Inflammatory macrophage treated with lipopolysaccharide for 1 hour (primary cell): ENCODE results near the gene DCTD.
A peak's percentile ranks its signal among the peaks of the same experiment; 100 is the strongest.
"Not testable (repeated sequence)": the region's sequence is repeated elsewhere in the genome, so short reads cannot be mapped to it uniquely, and the experiment has no call there.

ENCODE experiments used
- DNase-seq, 2 donors: peaks; one replicate each; pipeline ENCODE4 v3.0.0-alpha.2; 2020 to 2022

Gene DCTD

GRCh38 chr4:182920676-182921075 is 3.5 kb upstream of the DCTD start:
- DNase-seq: no peak

DNA sequence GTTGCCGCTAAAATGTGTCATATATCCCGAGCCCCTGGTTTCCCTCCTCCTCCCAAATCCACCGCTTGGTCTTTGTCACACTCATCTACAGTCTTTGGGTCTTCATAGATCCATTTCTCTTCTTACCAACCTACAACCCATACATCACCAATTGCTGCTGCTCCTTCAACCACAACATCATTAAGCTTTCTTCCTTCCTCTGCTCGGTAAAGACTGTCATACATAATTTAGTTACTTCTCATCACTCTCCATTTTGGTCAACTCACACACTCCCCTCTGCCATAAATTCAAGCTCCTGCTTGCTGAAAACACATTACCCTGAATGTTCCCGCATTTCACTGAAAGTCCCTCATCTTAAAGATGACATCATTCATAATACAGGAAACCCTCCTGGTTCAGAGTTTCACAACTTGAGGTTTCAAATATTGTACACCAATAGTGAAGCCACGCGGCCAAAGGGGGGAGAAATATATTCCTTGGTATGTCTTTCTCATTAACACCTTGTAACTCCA is 1.7 kb upstream of the DCTD start:
- DNase-seq: peak; percentile 30 to 48

DNA sequence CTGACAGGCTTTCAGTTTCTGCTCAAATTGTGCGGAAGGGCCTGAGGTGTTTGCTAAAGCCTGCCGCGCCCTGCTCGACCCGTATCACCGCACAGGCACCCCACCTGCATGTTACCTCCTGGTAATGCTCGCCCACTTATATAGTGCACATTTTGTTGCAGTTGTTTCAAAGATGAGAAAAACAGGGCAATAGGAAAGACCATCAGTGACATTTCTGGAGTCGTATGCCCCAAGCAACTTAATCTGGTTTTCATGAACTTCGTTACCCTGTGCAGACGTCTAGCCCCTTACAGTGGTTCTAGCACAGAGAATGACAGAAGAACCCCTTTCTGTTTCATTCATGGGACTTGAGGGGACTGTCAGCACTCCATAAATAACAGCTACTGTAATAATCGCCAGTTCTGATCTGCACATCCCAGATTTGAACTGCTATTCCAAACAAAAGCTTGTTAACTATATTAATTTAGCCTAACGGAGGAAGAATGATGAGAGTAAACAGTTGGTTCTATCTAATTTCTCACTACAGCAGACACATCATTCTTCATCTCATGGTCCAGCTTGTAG is 940 bp upstream of the DCTD start:
- DNase-seq: no peak

DNA sequence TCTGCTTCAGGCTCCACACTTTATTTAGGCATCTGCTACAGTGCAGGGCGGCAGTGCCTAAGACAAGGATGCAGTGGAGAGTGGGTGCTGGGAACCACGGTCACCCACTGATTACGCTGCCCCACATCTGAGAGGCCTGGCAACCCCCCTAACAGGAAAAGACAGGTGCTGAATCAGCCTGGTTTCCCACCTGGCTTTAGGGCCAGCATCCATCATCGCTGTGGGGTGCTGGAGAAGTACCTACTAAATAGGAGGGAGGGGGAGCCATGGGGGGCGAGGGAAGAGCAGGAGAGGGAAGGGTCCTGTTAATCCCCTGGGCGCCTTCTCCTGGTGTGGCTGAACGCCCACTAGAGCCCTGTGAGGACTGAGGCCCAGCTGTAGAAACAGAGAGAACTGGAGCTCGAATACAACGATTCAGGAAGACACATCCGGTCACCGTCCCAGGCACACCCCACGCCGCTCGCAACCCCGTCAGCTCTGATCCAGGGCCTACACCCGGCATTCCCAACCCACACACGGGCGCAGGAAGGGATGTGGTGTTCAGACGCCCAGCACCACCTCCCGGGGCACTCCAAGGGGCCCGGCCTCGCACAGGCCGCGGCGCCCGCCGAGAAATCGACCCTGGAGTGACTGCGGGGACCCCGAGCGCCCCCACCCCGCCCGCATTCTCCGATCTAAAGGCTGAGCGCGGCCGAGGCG is 554 bp downstream of the DCTD start:
- DNase-seq: peak; percentile 44 to 57

GRCh38 chr4:182914357-182914756 is 2.8 kb downstream of the DCTD start:
- DNase-seq: no peak

- no peak for DNase-seq
Measured at GRCh38 chr4:182913621-182914020, 3.6 kb downstream of the DCTD start.

- no peak for DNase-seq
Measured at GRCh38 chr4:182913036-182913435, 4.2 kb downstream of the DCTD start.

- no peak for DNase-seq
Measured at GRCh38 chr4:182908124-182908523, 9.1 kb downstream of the DCTD start.

DNA sequence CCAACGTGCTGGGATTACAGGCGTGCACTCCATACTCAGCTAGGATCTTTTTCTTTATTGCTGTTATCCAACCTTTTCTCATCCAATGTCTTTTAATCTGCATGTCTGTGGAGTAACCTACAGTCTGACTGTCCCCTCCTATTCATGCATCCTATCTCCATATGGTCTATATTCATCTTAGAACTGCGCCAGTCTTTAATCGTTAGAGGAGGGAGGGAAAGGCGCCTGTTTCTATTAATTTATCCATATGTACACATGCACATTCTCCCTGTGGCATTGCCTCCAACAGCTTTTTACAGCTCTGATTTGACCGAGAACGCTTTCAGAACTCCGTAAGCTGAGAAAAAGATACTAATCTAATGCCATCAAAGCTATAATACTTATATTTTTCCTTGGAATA is 9.8 kb downstream of the DCTD start:
- no peak for DNase-seq

- DNase-seq: no peak
Measured at GRCh38 chr4:182906786-182907185, 10.4 kb downstream of the DCTD start.

DNA sequence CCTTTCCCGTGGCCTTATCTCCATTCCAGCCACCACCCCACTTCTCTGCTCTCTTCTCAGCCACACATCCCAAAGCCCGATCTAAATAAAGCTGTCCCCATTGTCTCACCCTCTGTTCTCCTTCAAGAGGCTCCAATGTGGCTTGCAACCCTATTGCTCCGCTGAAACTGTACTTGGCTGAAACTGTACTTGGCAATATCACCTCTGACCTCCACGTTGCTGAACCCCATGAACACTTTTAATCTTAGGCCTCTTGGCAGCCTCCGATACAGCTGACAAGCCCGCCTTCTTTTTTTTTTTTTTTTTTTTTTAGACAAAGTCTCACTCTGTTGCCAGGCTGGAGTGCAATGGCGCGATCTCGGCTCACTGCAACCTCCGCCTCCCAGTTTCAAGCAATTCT is 12.1 kb downstream of the DCTD start:
- DNase-seq: no peak

- no peak for DNase-seq
Measured at GRCh38 chr4:182904211-182904761, 12.9 kb downstream of the DCTD start.

- no peak for DNase-seq
Measured at GRCh38 chr4:182903013-182903412, 14.2 kb downstream of the DCTD start.

- no peak for DNase-seq
Measured at GRCh38 chr4:182901337-182901736, 15.8 kb downstream of the DCTD start.

GRCh38 chr4:182900021-182900420 is 17.2 kb downstream of the DCTD start:
- not testable (repeated sequence) for DNase-seq

DNA sequence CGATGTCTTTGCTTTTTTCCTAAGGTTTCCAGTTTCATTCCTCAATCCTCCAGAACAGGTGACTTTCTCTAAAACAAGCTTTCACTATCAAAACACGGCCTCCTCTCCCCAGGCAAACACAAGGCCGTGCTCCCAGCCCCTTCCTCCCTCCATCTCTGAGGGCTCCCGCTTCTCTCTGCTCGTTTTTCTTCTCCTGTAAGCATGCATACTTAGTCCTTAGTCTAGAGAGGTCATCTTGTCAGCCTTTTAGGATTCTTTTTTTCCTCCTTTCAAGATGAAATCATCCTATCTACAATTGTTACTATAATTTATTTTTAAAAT is 18.7 kb downstream of the DCTD start:
- no peak for DNase-seq

DNA sequence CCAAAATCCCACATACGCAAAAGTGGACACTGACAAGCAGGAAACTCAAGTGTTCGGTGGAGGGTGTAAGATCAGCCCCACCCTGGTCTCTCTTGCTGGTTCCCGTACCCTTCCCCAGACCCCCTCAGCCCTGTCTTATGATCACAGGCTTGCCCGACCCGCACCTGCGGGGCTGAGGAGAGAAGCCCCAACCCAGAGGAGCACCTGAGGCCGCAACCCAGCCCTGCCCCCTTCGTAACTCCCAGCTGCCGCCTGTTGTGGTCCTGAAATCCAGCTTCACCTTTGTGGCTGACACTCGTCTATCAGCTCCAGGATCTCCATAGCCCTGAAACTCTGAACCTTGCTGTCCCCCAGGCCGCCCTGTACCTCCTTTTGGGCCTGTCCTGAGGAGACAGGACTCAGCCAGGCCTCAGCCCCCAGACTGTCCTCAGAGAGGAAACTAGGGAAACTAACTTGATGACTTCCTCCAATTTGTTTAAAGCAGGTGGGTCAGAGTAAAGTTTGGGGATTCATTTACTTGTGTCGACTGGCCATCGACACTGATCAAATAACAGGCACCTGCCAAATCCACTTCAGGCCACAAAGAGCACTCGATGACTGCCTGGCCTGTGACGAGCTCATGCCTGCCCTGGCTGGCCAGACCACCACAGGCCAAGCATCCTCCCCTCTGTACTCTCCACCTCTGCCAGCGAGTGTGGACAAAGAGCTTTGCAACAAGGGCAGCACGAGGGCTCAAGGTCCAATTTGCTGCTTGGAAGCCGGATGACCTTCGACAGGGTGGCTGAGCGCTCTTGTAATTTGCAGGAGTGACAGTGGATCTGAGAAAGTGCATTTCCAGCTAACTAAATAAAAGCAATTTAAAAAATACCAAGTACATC is 19.3 kb downstream of the DCTD start:
- DNase-seq: no peak

- DNase-seq: no peak
Measured at GRCh38 chr4:182896421-182896820, 20.8 kb downstream of the DCTD start.

DNA sequence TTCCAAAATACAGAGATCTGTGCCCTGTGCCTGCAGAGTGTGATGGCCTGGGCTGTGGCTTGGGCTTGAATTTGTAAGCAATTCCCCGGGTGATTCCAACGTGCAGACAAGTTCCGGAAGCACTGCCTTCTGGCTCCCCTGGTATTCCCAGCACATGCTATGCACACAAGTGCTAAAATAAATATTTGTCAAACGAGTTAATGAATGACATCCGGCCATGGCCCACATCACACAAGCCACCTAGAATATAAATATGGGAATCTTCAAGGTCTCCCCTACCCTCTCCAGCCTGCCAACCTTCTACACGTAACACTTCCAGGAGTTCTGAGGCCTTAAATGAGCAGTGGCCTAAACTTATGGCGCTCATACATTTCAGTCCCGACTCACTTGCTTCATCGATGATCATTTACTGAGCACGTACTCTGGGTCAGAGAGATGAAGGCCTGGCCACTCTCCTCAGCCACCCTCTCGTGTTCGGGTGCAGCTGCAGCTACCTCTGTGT is 21.3 kb downstream of the DCTD start:
- no peak for DNase-seq

- no peak for DNase-seq
Measured at GRCh38 chr4:182894681-182895275, 22.4 kb downstream of the DCTD start.

GRCh38 chr4:182893474-182894080 is 23.6 kb downstream of the DCTD start:
- DNase-seq: no peak

GRCh38 chr4:182893047-182893446 is 24.1 kb downstream of the DCTD start:
- DNase-seq: no peak

- no peak for DNase-seq
Measured at GRCh38 chr4:182890202-182890601, 27.0 kb downstream of the DCTD start.
